OCI-LY1 (cell line): ENCODE measurements around the gene FCRLA.

Source experiments
- EZH2 ChIP-seq: fragments of 200-600 bp; sonication (generic), shearing (Covaris generic); IDR thresholded peaks from 2 replicates; pipeline ENCODE4 v1.8.0; 2017; ENCODE audit warnings: borderline replicate concordance, mixed run types, mild to moderate bottlenecking, antibody characterized with exemption, low read length, moderate library complexity, mixed read lengths
- TF ChIP-seq, protein P1 (sequence below): fragments of 200-600 bp; sonication (generic), shearing (Covaris generic); IDR thresholded peaks from 2 replicates; pipeline ENCODE4 v1.5.1; 2017; ENCODE audit warnings: mild to moderate bottlenecking, antibody characterized with exemption, low read length, moderate library complexity, mixed read lengths

- TF ChIP-seq, protein P1, sequence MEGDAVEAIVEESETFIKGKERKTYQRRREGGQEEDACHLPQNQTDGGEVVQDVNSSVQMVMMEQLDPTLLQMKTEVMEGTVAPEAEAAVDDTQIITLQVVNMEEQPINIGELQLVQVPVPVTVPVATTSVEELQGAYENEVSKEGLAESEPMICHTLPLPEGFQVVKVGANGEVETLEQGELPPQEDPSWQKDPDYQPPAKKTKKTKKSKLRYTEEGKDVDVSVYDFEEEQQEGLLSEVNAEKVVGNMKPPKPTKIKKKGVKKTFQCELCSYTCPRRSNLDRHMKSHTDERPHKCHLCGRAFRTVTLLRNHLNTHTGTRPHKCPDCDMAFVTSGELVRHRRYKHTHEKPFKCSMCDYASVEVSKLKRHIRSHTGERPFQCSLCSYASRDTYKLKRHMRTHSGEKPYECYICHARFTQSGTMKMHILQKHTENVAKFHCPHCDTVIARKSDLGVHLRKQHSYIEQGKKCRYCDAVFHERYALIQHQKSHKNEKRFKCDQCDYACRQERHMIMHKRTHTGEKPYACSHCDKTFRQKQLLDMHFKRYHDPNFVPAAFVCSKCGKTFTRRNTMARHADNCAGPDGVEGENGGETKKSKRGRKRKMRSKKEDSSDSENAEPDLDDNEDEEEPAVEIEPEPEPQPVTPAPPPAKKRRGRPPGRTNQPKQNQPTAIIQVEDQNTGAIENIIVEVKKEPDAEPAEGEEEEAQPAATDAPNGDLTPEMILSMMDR: no peak
- TF ChIP-seq EZH2: no peak
Observed at GRCh38 chr1:161707503-161707902, 474 bp downstream of the FCRLA start.
